GM23338 (cell line): ENCODE measurements around the gene TEPSIN.

ENCODE experiments used
- CREB1 ChIP-seq: fragments of 250-450 bp; sonication (Bioruptor Pico); IDR thresholded peaks from 2 replicates; pipeline ENCODE4 v1.5.0; 2020; ENCODE audit warnings: low read depth, mild to moderate bottlenecking, moderate library complexity
- CTCF ChIP-seq, 2 experiments: fragments of 200-600 bp in 1 of 2; sonication (generic) in 1 of 2; conservative IDR thresholded peaks; 2 replicates each; pipeline versions ENCODE4 v1.5.1 to v1.6.1; 2016 to 2017; ENCODE audit warnings: antibody characterized with exemption in 2 of 2, low read depth in 2 of 2, mild to moderate bottlenecking in 2 of 2, moderate library complexity in 1 of 2
- ETS1 ChIP-seq: IDR thresholded peaks from 2 replicates; pipeline ENCODE4 v1.6.1; 2016; ENCODE audit warnings: antibody characterized with exemption
- EZH2 ChIP-seq: fragments of 200-600 bp; sonication (generic); IDR thresholded peaks from one replicate; pipeline ENCODE4 v1.8.0; 2017; ENCODE audit warnings: antibody characterized with exemption, mild to moderate bottlenecking, low read depth; ENCODE audit not compliant: unreplicated experiment
- EZH2phosphoT487 ChIP-seq: fragments of 200-600 bp; sonication (generic); IDR thresholded peaks from one replicate; pipeline ENCODE4 v1.8.1; 2018; ENCODE audit warnings: antibody characterized with exemption; ENCODE audit not compliant: unreplicated experiment
- NANOG ChIP-seq: IDR thresholded peaks from 2 replicates; pipeline ENCODE4 v1.6.1; 2016; ENCODE audit warnings: antibody characterized with exemption, borderline replicate concordance
- POLR2AphosphoS5 ChIP-seq: IDR thresholded peaks from 2 replicates; pipeline ENCODE4 v1.6.1; 2016; ENCODE audit warnings: antibody characterized with exemption, low read depth

GRCh38 chr17:81241203-81241602, 2.3 kb upstream of the TEPSIN start:
- TF ChIP-seq CTCF (conservative IDR thresholded peaks at IDR 0.05; ENCODE audit: low read depth in 2 of 2) (no peak), ETS1 (no peak), CREB1 (no peak), POLR2AphosphoS5 (no peak), EZH2phosphoT487 (no peak), EZH2 (no peak), NANOG (no peak)
